ENCODE results near the gene WNT7B. TPM values are rescaled to one million over a fixed set of nuclear protein-coding genes. Genes with fewer than 3 reads are reported as not detected.

WNT7B gene
- total RNA-seq, 2 experiments from 2014 or later: not detected

GRCh38 chr22:45999379-45999971 lies 22.5 kb upstream of the WNT7B start:
- Mint-ChIP-seq H3K27me3 (peaks cover 2% of the 10 kb centered on the region), H3K4me1 (ENCODE audit: low read depth) (no peaks in the 10 kb centered on the region), H3K4me3 (no peak overlapping the region), H3K27ac (no peak overlapping the region), H3K36me3 (no peaks in the 10 kb centered on the region), H3K9me3 (no peaks in the 10 kb centered on the region)
- intact Hi-C loops (cut with micrococcal nuclease): no loop called here
- ChIA-PET CTCF (interaction anchor here (0.6 to 3.3 kb wide), 4 partner anchors 13 to 123 kb away, joined by 3 to 20 read pairs (median 7); no protein-coding TSS in a partner anchor), POLR2A (no interaction called here)
- no peak for DNase-seq

GRCh38 chr22:45998638-45999378 lies 21.8 kb upstream of the WNT7B start:
- Mint-ChIP-seq H3K36me3 (no peaks in the 10 kb centered on the region), H3K4me3 (no peak overlapping the region), H3K4me1 (ENCODE audit: low read depth) (no peaks in the 10 kb centered on the region), H3K27me3 (peaks cover 2% of the 10 kb centered on the region), H3K27ac (no peak overlapping the region), H3K9me3 (no peaks in the 10 kb centered on the region)
- ChIA-PET CTCF (interaction anchor here (3.3 to 4.9 kb wide), 2 partner anchors 8 to 118 kb away, joined by 20 to 69 read pairs; no protein-coding TSS in a partner anchor), POLR2A (no interaction called here)
- no peak for DNase-seq
- intact Hi-C loops (cut with micrococcal nuclease): no loop called here

GRCh38 chr22:45997777-45998637 lies 21.0 kb upstream of the WNT7B start:
- ChIA-PET POLR2A (no interaction called here), CTCF (interaction anchor here (0.7 to 4.9 kb wide), 3 partner anchors 8 to 124 kb away, joined by 3 to 69 read pairs (median 4); no protein-coding TSS in a partner anchor)
- no peaks in the 10 kb centered on the region for H3K9me3 Mint-ChIP-seq
- no peak overlapping the region for H3K4me3 Mint-ChIP-seq
- DNase-seq: no peak
- H3K36me3 Mint-ChIP-seq: no peaks in the 10 kb centered on the region
- no peak overlapping the region for H3K27ac Mint-ChIP-seq
- peaks cover 2% of the 10 kb centered on the region for H3K27me3 Mint-ChIP-seq
- H3K4me1 Mint-ChIP-seq (ENCODE audit: low read depth): no peaks in the 10 kb centered on the region
- intact Hi-C loops (cut with micrococcal nuclease): no loop called here

GRCh38 chr22:45997077-45997776 lies 20.3 kb upstream of the WNT7B start:
- Mint-ChIP-seq H3K36me3 (no peaks in the 10 kb centered on the region), H3K4me1 (ENCODE audit: low read depth) (no peaks in the 10 kb centered on the region), H3K27ac (no peak overlapping the region), H3K27me3 (peaks cover 2% of the 10 kb centered on the region), H3K9me3 (no peaks in the 10 kb centered on the region), H3K4me3 (no peak overlapping the region)
- no peak for DNase-seq
- intact Hi-C loops (cut with micrococcal nuclease): no loop called here
- ChIA-PET POLR2A (no interaction called here), CTCF (interaction anchor here (0.6 to 4.9 kb wide), 7 partner anchors 9 to 132 kb away, joined by 3 to 75 read pairs (median 8); no protein-coding TSS in a partner anchor)

- H3K4me1 Mint-ChIP-seq (ENCODE audit: low read depth): no peaks in the 10 kb centered on the region
- no peaks in the 10 kb centered on the region for H3K9me3 Mint-ChIP-seq
- CTCF ChIA-PET: interaction anchor here (0.6 to 4.9 kb wide), 7 partner anchors 10 to 714 kb away, joined by 3 to 75 read pairs (median 8); no protein-coding TSS in a partner anchor
- no peaks in the 10 kb centered on the region for H3K36me3 Mint-ChIP-seq
- intact Hi-C loops (cut with micrococcal nuclease): no loop called here
- H3K27ac Mint-ChIP-seq: no peak overlapping the region
- POLR2A ChIA-PET: no interaction called here
- no peak for DNase-seq
- H3K27me3 Mint-ChIP-seq: peaks cover 2% of the 10 kb centered on the region
- H3K4me3 Mint-ChIP-seq: no peak overlapping the region
Measured at GRCh38 chr22:45996241-45997076, 19.5 kb upstream of the WNT7B start.

GRCh38 chr22:45995405-45996101 lies 18.6 kb upstream of the WNT7B start:
- ChIA-PET POLR2A (no interaction called here), CTCF (interaction anchor here (0.6 to 4.9 kb wide), 9 partner anchors 11 to 842 kb away, joined by 3 to 75 read pairs (median 5); no protein-coding TSS in a partner anchor)
- no peak overlapping the region for H3K4me3 Mint-ChIP-seq
- no peaks in the 10 kb centered on the region for H3K36me3 Mint-ChIP-seq
- no peak for DNase-seq
- H3K4me1 Mint-ChIP-seq (ENCODE audit: low read depth): no peaks in the 10 kb centered on the region
- H3K9me3 Mint-ChIP-seq: no peaks in the 10 kb centered on the region
- H3K27me3 Mint-ChIP-seq: peaks cover 2% of the 10 kb centered on the region
- intact Hi-C loops (cut with micrococcal nuclease): no loop called here
- H3K27ac Mint-ChIP-seq: no peak overlapping the region

GRCh38 chr22:45994491-45995404 lies 17.8 kb upstream of the WNT7B start:
- DNase-seq: peak; percentile 85
- no peak overlapping the region for H3K4me3 Mint-ChIP-seq
- H3K4me1 Mint-ChIP-seq (ENCODE audit: low read depth): no peaks in the 10 kb centered on the region
- no peak overlapping the region for H3K27ac Mint-ChIP-seq
- ChIA-PET POLR2A (no interaction called here), CTCF (interaction anchor here (0.6 to 4.9 kb wide), 12 partner anchors 12 to 841 kb away, joined by 3 to 75 read pairs (median 4); no protein-coding TSS in a partner anchor)
- intact Hi-C loops (cut with micrococcal nuclease): loop anchor here (1.0 kb wide), 1 partner anchor 122 kb away; no protein-coding TSS in a partner anchor
- H3K36me3 Mint-ChIP-seq: no peaks in the 10 kb centered on the region
- H3K9me3 Mint-ChIP-seq: no peaks in the 10 kb centered on the region
- peaks cover 2% of the 10 kb centered on the region for H3K27me3 Mint-ChIP-seq

- H3K27me3 Mint-ChIP-seq: peaks cover 2% of the 10 kb centered on the region
- CTCF ChIA-PET: interaction anchor here (0.7 to 4.9 kb wide), 8 partner anchors 13 to 162 kb away, joined by 3 to 75 read pairs (median 4); no protein-coding TSS in a partner anchor
- intact Hi-C loops (cut with micrococcal nuclease): loop anchor here (1.0 kb wide), 1 partner anchor 122 kb away; no protein-coding TSS in a partner anchor
- H3K9me3 Mint-ChIP-seq: no peaks in the 10 kb centered on the region
- no peak overlapping the region for H3K4me3 Mint-ChIP-seq
- H3K36me3 Mint-ChIP-seq: no peaks in the 10 kb centered on the region
- H3K4me1 Mint-ChIP-seq (ENCODE audit: low read depth): no peaks in the 10 kb centered on the region
- no peak for DNase-seq
- POLR2A ChIA-PET: no interaction called here
- H3K27ac Mint-ChIP-seq: no peak overlapping the region
Measured at GRCh38 chr22:45993841-45994240, 16.9 kb upstream of the WNT7B start.

GRCh38 chr22:45993143-45993692 lies 16.3 kb upstream of the WNT7B start:
- Mint-ChIP-seq H3K4me3 (no peak overlapping the region), H3K36me3 (no peaks in the 10 kb centered on the region), H3K27me3 (peaks cover 2% of the 10 kb centered on the region), H3K9me3 (no peaks in the 10 kb centered on the region), H3K27ac (no peak overlapping the region), H3K4me1 (ENCODE audit: low read depth) (no peaks in the 10 kb centered on the region)
- intact Hi-C loops (cut with micrococcal nuclease): no loop called here
- CTCF ChIA-PET: no interaction called here
- no peak for DNase-seq
- POLR2A ChIA-PET: no interaction called here
